ENCODE data around the gene CCDC174. TPM values are rescaled to one million over a fixed set of nuclear protein-coding genes. Genes with fewer than 3 reads are reported as not detected.
"Not testable (repeated sequence)": the region's sequence is repeated elsewhere in the genome, so short reads cannot be mapped to it uniquely, and the experiment has no call there.

CCDC174 gene
- 23.1 TPM for polyA plus RNA-seq (ENCODE audit: insufficient read length)

DNA sequence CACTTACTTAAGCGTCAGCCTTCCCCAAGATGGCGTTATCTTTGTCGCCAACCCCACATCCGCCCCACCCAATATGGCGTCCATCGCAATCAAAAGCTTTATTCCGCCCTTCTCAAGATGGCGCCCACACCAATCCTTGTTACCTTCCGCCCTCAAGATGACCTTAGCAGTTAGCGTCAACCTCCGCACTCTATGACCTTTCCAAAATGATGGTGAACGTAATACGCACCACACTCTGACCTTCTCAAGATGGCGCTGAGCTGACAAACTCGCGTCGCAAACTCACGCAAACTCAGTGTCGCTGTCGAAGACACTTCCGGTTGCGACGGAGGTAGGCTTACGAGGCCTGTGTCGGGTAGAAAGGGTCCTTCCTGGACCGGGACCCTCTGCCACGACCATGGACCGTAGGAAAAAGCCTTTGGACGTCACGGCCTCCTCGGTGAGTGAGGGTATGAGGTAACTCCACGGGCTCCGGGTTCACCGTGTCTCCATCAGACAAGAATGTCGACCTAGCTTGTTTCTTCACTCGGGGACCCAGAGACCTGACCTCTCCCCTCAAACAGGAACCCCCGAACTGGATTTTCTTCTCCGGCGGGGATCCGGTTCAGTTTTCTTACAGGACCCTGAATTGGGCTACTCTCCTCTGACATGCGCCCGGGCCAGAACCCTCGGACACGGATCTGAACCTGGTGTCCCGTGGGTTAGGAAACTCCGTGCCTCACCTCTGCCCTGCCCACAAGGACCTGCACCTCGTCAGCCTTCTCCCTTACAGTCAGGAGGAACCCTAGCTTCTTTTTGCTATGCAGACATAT lies at the start of gene CCDC174:
TSS of gene CCDC174 (plus strand) at position 323 of the 812 bp plus-strand sequence. CDS start at position 398, 75 bp downstream.
- peak; percentile 99 for DNase-seq (ENCODE audit: low read depth)

DNA sequence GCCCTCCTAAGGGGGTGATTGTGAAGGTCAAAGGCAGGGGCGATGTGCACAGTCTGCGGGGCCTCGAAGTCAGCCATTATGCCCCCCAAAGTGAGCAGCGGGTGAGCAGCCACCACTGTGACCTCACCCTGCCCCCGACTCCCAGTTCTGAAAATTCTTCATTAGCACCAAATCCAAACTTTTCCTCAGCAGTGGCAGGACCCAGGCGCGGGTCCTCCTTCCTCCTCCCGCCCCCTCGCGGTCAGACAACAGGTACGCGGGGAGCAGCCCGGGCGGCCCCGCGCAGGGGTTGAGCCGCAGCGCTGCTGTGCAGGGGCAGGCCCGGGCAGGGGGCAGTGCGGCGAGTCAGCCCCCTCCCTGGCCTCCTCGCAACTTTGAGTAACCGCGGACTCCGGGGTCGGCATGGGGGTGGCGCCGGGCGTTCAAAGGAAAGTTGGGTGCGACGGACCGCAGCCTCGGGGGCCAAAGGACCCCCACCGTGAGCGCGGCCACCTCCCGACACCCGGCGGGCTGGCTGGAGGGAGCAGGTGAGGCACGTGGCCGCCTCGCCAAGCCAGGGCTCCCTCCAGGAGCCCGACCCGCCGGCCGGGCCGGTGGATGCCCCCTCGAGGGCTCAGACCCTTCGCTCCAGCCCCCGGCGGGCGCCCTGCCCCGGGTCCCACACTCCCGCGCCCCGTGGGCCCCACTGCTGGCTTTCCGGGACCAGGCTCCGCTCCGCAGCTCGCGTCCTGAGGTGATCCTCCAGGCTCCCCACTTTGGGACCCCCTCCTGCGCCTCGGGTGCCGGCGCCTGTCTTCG lies 49.4 kb upstream of the CCDC174 start:
- no peak for DNase-seq (ENCODE audit: low read depth)

DNA sequence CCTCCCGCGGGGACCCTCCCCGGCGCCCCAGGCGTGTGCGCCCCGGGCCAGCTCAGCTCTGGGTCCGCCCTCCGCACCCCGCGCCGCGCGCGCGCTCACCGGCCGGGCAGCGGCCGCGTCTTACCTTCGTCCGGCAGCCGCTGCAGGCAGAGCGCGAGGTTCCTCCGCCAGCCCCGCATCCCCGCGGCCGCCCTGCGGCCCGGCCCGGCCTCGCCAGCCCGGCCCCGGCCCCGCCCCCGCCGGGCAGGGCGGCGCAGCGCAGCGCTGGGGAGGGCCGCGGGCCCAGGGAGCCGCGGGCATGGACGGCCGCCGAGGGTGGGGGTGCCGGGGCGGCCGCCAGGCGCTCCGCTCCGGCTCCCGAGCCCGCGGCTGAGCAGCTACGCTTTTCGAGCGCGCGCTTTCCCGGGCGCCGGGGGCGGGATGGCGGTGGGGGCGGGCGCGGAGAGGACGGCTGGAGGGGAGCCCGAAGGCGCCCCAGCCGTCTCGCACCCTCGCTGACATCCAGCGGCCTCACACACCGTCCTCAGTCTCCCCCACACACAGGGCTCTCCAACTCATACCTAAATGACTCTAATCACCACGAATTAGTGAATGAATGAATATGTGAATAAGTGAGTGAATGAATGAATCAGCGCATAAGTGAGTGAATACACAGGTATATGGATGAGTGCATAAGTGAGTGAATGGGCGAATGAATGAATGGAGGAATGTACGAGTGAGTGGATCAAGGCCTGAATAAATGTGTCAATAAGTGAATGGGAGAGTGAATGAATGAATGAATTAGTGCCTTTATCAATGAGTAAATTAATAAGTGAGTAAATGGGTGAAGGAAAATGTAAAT lies 48.5 kb upstream of the CCDC174 start:
- DNase-seq (ENCODE audit: low read depth), result no peak

DNA sequence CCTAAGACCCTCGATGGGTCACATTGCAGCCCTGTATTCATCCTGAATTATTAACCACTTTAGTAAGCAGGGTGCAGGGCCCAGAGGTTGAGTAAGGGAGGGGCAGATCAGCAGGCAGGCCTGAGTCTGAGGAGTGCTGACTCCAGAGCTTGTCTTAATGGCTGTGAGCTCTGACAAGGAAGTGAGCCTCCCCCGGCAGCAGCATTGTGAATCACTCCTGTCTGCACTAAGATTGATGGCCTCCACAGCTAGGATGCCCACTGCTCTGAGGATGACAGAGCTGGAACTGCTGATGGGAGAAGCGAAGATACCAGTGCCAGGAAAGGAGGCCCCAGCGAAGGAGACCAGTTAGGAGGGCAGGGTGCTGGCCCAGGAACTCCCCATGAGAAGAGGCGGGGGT lies 46.5 kb upstream of the CCDC174 start:
- DNase-seq (ENCODE audit: low read depth), result no peak

DNA sequence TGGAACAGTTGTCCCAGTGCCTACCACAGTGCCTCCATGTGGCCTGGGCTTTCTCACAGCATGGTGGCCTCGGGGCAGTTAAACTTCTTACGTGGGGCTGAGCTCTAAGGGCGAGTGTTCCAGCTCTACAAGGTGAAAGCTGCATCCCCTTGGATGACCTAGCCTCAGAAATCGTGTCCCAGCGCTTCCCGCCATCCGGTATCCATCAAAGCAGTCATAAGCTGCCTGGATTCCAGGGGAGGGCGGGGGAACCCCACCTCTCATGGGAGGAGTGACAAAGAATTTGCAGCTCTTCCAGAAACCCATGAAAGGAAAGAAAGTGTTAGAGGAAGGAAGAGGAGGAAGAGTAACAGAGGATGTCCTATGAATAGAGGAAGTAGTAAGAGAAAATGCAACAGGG lies 45.8 kb upstream of the CCDC174 start:
- no peak for DNase-seq (ENCODE audit: low read depth)

DNA sequence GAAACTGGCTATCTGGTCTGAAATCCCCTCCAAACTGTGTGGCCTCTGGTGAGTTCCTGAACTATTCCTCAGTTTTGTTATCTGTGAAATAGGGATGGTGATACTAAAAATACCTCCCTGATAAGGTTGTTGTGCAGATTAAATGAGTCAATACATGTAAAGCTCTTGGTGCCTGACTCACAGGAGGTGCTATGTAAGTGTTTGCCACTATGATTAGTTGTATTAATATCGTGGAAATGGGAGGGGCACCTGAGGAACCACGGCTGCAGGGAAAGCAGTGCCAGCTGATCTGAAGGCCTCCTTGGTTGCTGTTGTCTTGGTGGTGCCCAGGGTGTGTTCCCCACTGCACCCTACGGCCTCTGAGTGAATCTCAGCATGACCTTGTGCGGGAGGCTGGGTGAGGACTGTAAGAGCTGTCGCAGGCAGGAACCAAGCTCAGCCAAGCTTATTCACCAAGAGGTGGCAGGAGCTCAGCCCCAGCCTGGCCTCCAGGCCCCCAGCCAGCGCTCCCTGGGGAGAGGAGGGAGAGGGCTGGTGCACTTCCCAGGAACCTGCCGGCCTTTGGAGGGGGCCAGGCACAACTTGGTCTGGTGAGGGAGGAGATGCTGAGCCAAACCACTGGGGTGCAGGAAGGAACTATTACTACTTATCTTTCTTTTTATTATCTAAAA lies 44.8 kb upstream of the CCDC174 start:
- no peak for DNase-seq (ENCODE audit: low read depth)

DNA sequence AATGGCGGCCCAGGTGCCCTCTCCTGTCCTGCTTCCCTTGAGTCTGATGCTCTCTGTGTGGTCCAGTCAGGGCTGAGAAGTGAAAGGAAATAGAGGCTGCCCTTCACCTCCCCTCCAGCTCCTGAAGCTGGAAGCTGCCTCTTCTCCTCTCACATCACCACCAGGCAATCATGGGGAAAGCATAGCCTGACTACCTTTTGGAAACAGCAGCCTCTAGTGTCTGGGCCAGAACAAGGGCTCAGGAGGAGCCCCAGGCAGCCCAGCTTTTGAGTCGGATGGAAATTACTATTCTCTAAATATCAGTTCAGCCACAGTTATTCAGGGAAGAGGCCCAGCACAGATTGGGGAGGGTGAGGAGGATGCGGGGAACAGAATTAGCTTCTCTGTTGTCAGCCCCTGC lies 43.3 kb upstream of the CCDC174 start:
- no peak for DNase-seq (ENCODE audit: low read depth)

DNA sequence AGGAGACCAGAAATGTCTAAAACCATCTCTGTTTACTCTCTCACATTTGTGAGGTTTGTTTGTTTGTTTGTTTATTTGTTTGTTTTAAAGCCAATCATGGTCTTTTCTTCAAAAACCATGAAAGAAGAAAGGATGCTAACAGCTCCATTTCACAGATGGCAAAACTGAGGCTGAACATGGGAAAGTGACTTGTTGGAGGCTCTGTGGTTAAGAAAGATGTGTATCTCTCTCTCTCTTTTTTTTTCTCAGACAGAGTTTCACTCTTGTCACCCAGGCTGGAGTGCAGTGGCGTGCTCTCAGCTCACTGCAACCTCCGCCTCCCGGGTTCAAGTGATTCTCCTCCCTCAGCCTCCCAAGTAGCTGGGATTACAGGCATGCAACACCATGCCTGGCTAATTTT lies 42.5 kb upstream of the CCDC174 start:
- DNase-seq (ENCODE audit: low read depth), result not testable (repeated sequence)

DNA sequence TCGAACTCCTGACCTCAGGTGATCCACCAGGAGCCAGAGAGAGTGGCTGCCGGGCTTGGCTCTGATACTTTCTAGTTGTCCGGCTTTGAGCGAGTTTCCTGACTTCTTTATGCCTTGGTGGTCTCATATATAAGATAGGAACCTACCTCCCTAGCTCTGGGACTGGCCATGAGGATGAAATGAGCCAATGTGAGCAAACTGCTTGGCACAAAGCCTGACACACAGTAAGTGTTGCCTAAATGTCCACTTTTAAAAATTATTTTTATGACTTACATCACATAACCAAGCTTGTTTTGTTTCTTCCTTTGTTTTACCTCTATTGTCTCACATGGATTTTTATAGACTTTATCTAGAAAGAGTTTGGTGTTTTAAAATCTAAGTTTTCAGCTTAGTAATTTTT lies 42.1 kb upstream of the CCDC174 start:
- no peak for DNase-seq (ENCODE audit: low read depth)

DNA sequence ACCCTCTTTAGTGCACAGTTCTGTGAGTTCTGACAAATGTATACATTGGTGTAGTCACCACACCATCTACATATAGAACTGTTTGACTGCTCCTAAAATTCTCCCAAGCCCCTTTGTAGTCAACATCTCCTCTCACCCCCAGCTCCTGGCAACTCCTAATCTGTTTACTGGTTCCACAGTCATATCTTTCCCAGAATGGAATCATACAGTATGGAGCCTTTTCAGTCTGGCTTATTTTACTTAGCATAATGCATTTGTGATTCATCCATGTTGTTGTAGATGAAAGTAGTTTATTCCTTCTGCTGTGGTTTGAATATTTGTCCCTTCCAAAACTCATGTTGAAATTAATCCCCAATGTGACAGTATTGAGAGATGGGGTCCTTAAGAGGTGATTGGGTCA lies 41.6 kb upstream of the CCDC174 start:
- no peak for DNase-seq (ENCODE audit: low read depth)

DNA sequence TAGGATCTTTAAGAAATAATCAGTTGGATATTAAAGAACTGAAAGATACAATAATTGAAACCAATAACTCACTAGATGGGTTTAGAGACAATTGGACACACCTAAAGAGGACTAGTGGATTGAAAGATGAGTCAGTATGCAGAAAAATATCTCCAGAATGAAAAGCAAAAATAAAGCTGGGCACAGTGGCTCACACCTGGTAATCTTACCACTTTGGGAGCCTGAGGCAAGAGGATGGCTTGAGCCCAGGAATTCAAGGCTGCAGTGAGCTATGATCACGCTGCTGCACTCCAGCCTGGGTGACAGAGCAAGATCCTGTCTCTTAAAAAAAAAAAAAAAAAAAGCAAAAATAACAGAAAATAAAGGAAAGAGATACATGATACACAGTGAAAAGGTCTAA lies 37.4 kb upstream of the CCDC174 start:
- DNase-seq (ENCODE audit: low read depth), result no peak

DNA sequence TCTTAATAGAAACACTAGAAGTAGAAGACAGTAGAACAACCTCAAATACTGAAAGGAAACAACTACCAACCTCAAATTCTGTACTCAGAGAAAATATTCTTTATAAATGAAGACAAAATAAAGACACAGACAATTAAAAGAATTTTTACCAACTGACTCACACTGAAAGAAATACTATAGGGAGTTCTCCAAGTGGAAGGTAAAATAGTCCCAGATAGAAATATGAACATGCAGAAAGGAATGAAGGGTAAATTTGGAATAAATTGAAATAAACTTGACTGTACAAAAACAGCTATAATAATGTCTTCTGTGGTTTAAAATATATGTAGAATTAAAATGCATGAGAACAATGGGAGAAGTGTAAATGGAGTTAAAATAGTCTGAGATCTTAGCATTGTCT lies 36.7 kb upstream of the CCDC174 start:
- DNase-seq (ENCODE audit: low read depth), result no peak

DNA sequence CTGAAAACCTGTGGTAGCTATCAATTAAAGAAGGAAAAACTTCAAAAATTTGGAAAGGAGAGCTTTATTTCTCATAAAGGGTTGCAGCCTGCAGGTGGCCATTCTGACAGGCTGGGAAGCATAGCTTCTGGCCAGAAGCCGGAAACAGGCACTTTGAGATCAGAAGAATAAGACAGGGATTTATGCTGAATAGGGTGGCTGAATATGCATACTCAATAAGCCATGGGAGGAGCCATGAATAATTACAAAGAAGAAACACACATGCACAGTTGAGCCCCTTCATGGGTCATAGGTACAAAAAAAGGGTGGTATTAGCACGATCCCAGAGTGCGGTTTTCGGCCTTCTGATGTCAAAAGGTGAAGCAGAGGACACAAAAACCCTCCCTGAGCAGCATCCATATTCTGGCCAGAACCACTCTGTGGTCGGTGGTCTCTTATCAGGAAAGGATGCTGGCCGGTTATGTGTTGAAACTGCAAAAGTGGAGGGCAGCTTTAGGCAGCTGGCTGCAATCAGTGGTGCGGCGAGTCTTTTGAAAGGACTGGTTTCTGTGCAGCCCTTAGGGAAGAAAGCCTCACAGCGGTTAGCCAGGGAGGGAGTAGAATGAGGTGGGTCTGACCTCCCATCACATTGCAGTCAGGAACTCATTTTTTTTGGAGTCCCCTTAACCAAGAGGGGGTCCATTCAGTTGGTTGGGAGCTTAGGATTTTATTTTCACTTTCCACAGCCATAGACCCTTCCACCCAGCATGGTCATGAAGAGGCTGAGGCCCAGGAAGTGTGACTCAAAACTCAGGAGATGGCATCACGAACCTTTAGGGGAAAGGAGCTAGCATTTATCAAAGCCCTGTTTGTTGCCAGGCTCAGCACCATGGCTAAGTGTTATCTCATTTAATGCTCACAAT lies 34.7 kb upstream of the CCDC174 start:
- DNase-seq (ENCODE audit: low read depth), result no peak

DNA sequence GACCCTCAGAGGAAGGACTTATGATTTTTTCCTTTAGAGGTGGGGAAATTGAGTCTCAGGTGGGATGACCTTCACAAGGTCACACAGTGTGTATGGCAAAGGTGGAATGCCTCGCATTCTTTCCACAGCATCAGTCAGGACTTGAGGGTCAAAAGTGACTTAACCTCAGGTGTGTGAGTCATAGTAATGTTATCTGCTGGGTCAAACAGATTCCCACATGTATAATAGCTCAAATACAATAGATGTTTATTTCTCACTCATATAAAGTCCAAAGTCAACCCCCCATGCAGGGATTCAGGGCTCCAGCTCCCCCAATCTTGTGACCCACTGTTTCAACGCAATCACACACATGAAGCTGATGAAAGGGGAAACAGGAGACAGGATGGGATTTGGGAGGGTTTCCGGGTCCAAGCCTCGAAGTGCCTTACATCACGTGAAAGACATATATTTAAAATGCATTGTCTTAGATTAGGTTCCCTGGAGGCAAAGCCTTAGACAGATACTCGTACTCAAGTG lies 34.0 kb upstream of the CCDC174 start:
- no peak for DNase-seq (ENCODE audit: low read depth)

DNA sequence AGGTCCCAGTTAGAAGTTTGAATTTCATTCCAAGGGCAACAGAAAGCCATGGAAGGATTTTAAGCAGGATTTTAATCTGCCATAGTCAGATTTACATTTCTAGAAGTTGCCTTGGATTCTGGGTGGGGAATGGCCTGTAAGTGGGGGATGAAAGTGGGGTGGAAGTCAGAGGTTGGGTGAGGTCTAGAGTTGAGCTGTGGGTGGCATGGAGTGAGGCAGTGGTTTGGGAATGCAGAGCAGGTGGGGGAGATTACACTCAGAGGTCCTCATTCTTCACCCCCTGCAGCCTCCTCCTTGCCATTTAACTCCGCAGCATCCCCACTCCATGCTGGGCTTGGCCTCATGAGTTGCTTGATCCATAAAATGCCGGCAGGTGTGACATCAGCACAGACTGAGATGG lies 32.0 kb upstream of the CCDC174 start:
- no peak for DNase-seq (ENCODE audit: low read depth)

DNA sequence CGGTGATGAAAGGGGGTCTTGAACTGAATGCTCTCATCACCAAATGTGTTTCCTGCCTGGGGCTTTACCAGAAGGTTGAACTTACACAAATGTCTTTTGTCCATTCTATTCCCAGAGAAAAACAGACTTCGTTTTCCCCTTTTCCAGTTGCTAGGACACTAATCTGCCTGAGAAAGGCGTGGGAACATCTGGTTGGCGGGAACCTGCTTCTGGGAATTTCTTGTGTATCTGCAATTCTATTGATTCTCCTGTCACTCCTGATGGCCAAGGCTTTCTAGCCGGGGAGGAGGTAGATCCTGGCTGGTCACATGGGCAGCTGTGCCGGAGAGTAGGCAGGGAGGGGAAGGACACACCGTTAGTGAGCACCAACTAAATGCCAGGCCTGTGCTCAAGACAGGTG lies 31.1 kb upstream of the CCDC174 start:
- peak; percentile 8 for DNase-seq (ENCODE audit: low read depth)

DNA sequence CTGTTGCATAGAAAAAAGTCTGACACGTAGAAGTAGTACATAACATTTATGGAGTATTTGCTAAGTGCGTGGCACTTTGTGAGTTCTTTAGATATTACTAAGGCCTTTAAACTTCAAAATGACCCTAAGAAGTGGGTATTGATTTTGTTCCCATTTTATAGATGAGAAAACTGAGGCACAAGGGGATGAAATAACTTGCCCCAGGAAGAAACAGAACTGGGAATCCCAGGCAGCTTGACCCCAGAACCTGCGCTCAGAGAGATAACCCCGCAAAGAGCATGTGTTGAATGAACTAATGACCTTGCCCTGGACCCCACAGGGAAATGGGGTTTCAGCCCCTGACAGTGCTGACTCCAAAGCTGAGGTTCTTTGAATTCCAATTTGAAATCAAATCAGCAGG lies 30.5 kb upstream of the CCDC174 start:
- DNase-seq (ENCODE audit: low read depth), result no peak

DNA sequence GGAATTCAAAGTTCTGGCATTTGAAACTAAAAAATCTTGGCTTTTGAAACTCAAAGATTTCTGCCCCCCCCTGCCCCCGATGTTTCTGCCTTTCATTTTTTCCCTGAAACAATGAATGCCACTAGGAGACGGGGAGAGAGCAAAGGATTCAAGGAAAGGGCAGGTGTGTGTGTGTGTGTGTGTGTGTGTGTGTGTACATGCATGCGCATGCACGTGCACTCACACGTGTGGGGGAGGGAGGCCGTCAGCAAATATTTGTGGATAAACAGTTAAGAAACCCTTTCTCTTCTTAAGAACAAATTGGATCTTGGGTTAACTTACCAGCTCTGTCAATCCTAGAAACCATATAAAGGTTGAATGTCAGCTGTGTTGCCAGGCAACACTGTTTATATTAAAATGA lies 29.2 kb upstream of the CCDC174 start:
- no peak for DNase-seq (ENCODE audit: low read depth)

DNA sequence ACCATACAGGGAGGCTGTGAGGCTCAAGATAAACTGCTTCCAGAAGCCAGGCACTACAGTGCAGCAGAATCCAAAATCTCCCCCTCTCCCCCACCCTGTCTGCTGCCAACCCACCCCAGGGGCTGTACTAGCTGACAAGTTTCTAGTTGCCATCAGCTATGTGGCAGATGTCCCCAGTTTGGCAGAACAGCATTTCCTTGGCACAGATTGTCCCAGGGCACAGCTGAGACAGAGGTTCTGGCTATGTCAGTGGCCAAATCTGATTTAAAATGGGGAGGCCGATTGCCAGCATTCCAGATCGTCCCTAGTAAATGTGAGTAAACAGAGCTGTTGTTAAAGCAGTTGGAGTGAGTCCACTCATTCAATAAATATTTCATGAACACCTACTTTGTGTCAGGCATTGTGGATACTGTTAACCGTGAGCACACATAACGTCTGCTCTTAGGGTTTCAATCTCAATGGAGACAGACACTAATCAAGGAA lies 28.0 kb upstream of the CCDC174 start:
- DNase-seq (ENCODE audit: low read depth), result peak; percentile 19

DNA sequence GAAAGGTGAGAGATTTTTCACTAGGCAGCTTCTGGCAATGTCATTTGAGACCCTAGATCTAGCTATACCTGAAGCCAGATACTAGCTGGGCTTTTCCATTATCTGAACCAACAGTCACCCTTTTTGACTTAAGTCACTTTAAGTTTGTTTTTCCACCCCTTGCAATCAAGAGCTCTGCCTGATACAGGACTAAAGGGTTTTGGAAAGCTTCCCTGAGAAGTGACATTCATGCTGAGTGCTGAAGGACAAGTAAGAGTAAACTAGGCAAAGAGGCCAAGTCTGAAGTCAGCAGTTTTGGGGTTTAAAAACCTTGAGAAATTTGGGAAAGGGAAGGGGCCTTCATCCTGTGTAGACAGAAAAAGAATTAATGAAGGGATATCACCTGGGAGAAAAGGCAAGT lies 27.1 kb upstream of the CCDC174 start:
- DNase-seq (ENCODE audit: low read depth), result no peak
